GM18951 (cell line): ENCODE measurements around the gene SYTL2.

Source experiments
- POLR2A ChIP-seq: IDR thresholded peaks from 4 replicates; pipeline ENCODE4 v1.6.1; 2011; ENCODE audit warnings: mild to moderate bottlenecking; ENCODE audit not compliant: insufficient read length, insufficient read depth; ENCODE audit errors: extremely low read depth
- in situ Hi-C: fragments of 300-500 bp; cut with MboI; formaldehyde crosslinking; loops from one replicate; pipeline ENCODE4 v1.12.0; 2022; ENCODE audit warnings: low sequenced_read_pairs, mixed read lengths, inconsistent platforms; ENCODE audit not compliant: unreplicated experiment

The SYTL2 gene

GRCh38 chr11:85772695-85773094 is 38.2 kb downstream of the SYTL2 start:
- in situ Hi-C loops: no loop called here
- TF ChIP-seq POLR2A: no peak

- in situ Hi-C loops: no loop called here
Measured at GRCh38 chr11:85771568-85771967, 39.4 kb downstream of the SYTL2 start.

GRCh38 chr11:85769771-85770170 is 41.2 kb downstream of the SYTL2 start:
- in situ Hi-C loops: no loop called here
- no peak for TF ChIP-seq POLR2A

More at GRCh38 chr11:85771568-85771967, 39.4 kb downstream of the SYTL2 start:
- TF ChIP-seq POLR2A: no peak

- no peak for TF ChIP-seq POLR2A
- in situ Hi-C loops: no loop called here
Measured at GRCh38 chr11:85768473-85769146, 42.3 kb downstream of the SYTL2 start.

- in situ Hi-C loops: no loop called here
- TF ChIP-seq POLR2A: no peak
Measured at GRCh38 chr11:85767246-85767945, 43.5 kb downstream of the SYTL2 start.

GRCh38 chr11:85766721-85767161 is 44.2 kb downstream of the SYTL2 start:
- no peak for TF ChIP-seq POLR2A
- in situ Hi-C loops: no loop called here

- in situ Hi-C loops: no loop called here
- no peak for TF ChIP-seq POLR2A
Measured at GRCh38 chr11:85764796-85765195, 46.1 kb downstream of the SYTL2 start.

GRCh38 chr11:85762226-85762625 is 48.7 kb downstream of the SYTL2 start:
- in situ Hi-C loops: no loop called here
- TF ChIP-seq POLR2A: no peak

GRCh38 chr11:85759915-85760314 is 51.0 kb downstream of the SYTL2 start:
- in situ Hi-C loops: no loop called here
- no peak for TF ChIP-seq POLR2A

GRCh38 chr11:85758480-85759039 is 52.4 kb downstream of the SYTL2 start:
- in situ Hi-C loops: no loop called here
- TF ChIP-seq POLR2A: no peak

- TF ChIP-seq POLR2A: no peak
- in situ Hi-C loops: no loop called here
Measured at GRCh38 chr11:85758026-85758425, 52.9 kb downstream of the SYTL2 start.

GRCh38 chr11:85756401-85757200 is 54.3 kb downstream of the SYTL2 start:
- in situ Hi-C loops: no loop called here
- TF ChIP-seq POLR2A: no peak

- no peak for TF ChIP-seq POLR2A
- in situ Hi-C loops: no loop called here
Measured at GRCh38 chr11:85755701-85756100, 55.2 kb downstream of the SYTL2 start.
